Endometrial microvascular endothelial cells (primary cell): ENCODE results near the gene LY6G5B. TPM values are rescaled to one million over a fixed set of nuclear protein-coding genes. Genes with fewer than 3 reads are reported as not detected.

Source experiments
- in situ Hi-C: cut with HindIII; loops from 2 replicates; pipeline ENCODE4 v1.10.0; 2017; ENCODE audit warnings: low sequenced_read_pairs, low pct_unique_long_range_greater_than_20kb; ENCODE audit errors: inconsistent ontology term
- total RNA-seq: library from RNA; depleted of rRNA; stranded (reverse); fragments of >200 nt; gene quantifications from one replicate; pipeline ENCODE4 v1.2.3, GENCODE V29; 2015; ENCODE audit errors: inconsistent ontology term

The LY6G5B gene
- total RNA-seq, 1 donor from 2014 or later, result 1.1 TPM

DNA sequence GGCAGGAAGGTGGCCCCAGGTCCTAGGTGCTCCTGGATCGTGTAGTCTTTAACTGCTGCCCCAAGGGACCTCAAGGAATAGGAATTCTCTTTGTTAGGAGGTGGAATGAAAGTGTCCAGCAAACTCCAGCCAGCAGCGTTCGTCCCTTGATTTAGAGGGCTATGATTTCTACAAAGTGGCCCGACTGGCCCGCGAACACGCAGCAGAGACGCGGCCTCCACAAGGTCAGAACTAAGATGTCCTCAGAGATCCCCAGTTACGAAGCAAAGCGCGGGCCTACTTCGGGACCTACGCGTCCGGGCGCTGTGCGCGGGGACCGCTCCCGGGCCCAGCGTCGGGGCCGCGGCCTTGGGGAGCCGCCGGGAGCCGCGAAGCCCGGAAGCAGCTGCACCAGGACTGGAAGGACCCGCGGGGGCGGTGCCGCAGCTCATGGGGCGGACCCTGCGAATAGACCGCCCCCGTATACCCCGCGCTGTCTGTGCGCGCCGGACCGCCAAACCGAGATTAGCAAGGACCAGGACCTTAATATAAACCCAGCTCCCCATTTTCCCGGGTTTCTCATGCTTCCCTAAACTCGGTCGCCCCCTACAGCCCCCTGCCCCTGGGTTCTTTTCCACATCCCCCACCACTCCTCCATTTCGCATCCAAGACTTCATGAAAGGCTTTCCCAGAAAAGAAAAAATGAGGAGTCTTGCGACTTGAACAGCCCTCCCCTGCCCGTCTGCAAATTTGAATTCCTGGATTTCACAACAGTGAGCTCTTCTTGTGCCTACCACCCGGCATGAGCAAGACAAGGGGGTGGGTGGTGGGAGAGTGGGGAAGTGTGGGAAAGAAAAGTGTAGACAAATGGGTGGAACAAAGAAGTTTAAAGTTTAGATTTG, 9.2 kb upstream of the LY6G5B start, which contains the start of gene C6orf47:
TSS of gene C6orf47 (minus strand) at position 398 of the 881 bp plus-strand sequence. CDS start 831 bp downstream, outside the sequence.
- in situ Hi-C loops, result no loop called here

DNA sequence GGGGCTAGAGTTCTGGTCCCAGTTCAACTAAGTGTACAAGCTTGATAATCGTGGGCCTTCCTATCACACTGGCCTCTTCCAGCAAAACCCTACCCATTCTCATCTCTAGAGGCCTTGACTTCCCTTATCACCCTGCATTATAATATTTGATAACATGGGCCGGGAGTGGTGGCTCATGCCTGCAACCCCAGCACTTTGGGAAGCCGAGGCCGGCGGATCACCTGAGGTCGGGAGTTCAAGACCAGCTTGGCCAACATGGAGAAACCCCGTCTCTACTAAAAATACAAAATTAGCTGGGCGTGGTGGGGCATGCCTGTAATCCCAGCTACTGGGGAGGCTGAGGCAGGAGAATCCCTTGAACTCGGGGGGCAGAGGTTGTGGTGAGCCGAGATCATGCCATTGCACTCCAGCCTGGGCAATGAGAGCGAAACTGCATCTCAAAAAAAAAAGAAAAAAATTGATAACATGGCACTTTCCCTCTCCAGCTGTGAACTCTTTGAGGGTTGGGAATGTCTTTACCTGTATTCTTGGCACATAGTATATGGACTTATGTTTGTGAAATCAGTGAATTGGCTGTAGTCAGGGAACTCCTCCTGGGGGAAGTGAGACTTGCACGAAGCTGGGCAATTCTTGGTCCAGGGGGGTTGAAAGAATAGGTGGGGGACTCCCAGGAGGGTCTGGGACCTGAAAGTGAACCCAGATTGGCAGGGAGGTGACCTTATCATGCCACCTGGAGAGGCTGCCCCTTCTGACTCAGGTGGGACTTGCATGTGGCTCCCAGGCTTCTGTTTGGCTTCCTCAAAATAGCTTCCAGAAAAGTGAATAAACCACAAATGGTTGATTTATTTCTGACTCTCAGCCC, 8.3 kb upstream of the LY6G5B start:
- in situ Hi-C loops, result no loop called here

DNA sequence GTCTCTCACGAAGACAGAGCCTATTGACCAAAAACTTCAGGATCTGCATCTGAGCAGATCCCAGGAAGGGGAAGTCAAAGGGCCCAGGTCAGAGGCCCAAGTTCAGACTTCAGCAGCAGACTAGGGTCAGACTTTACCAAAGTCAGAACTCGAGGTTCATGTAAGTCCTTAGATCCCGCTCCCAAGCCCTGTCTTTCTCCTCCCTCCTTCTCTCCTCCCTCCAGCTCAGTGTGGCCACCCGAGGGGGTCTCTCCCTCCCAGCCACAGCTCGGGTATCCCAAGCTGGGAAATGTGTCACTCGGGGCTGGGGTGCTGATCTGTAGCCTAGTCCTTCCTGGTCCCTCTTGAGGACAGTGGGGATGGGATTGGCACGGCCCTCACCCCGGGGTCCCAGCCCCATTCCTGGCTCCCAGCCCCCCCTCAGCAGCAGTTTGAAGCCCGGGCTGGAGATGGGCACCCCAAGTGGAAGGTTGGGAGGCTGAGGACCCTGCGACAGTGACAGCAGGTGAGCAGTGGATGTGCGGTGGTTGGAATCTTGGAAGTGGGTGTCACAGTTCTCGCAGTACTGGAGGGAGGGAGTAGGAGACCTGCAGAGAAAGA, 7.6 kb upstream of the LY6G5B start:
- in situ Hi-C loops, result no loop called here

DNA sequence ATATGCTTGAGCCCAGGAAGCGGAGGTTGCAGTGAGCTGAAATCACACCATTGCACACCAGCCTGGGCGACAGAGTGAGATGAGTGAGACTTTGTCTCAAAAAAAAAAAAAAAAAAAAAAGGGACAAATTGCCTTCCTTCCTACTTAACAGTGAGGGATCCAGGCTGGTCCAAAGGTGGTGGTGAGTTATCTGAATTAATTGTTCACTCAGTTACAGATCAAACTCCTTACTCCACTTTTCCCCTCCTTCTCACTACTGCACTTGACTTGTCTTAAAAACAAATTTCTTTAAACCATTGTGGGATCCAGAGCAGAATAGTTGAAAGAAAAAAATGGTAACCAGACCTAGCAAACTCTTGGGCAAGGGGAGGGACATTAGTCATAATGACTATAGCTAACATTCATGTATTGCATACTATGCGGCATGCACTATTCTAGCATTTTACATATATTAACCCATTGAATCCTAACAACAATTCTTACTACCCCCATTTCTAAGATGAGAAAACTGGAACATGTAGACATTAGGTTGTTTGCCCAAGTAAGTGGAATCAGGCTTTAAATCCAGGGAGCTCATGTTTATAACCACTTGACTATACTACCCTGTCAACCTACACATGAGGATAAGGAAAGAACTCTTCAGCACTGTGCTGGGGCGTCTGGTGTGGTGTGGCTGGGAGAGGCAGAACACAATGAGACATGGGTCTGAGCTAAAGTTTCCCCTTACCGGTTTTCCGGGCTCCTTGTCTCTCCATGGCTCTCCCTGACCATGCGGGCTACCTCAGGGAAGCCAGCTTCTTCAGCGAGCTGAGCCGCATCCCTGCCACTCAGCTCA, 6.4 kb upstream of the LY6G5B start:
- in situ Hi-C loops, result no loop called here

DNA sequence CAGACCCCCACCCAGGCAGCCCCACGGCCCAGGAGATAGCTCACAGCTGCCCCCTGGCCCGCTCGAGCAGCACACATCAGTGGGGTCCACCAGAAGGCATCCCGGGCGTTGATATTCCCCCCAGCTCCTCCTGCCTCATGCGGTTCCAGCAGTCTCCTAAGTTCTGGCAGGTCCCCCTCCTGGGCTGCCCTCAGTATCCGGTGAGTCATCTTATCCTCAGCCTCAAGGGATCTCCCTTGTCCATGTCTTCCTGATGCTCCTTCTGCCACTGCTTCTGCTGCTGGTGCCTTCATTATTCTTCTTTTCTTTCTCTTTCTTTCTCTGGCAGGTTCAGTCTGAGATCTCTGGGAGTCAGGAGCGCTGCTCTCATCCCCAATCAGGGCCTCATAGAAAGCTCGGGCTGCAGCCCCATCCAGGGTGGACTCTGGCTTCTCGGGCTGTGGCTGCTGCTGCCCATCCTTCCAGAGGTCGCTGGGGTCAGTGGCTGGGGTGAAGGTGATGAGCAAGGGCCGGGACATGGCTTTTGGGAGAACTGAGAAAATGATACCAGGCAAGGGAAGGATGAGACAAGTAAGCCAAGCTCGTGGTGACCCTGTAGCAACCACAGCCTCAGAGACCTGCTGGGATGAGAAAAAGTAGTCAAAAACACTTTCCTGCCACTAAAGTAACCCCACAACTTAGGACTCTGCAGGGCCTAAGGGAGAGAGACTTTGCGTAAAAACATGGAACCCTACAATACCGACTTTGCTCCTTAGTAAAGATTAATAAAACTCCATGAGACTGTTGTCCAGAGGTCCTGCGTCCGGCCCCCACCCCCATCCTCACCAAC, 5.6 kb upstream of the LY6G5B start:
- in situ Hi-C loops, result no loop called here

DNA sequence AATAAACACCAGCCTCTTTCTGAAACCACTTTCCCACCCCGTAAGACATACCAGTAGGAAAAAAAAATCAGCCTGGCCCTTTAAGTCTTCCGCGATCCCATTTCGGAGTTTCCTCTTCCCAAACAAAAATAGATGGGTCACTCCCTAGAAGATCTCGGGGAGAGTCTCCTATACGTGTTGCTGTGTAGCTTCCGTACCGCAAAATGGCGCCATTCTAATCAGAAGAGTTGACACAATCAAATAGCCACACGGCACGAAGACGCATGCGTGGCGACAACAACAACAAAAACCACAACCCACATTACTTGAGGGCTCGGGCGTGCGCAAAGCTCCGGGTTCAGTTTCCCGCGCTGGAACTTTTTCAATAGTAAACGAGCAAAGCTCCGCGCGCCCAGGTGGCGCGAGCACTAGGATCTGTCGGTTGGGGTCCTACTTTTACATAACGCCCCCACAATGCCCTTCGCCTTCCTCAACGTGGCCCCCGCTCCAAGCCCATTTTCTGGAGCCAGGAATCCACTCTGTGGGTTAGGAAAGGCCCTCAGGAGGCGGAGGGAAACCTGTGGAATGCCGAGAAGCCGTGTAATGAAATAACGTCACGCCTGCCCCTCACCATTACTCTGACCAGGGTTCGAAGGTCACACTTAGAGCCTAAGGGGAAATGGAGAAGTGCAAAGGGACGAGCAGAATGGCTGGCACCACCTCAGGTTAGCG, 4.8 kb upstream of the LY6G5B start, which contains the start of gene GPANK1:
TSS of gene GPANK1 (minus strand) at position 208 of the 711 bp plus-strand sequence. CDS start 519 bp downstream, outside the sequence.
- in situ Hi-C loops, result no loop called here

DNA sequence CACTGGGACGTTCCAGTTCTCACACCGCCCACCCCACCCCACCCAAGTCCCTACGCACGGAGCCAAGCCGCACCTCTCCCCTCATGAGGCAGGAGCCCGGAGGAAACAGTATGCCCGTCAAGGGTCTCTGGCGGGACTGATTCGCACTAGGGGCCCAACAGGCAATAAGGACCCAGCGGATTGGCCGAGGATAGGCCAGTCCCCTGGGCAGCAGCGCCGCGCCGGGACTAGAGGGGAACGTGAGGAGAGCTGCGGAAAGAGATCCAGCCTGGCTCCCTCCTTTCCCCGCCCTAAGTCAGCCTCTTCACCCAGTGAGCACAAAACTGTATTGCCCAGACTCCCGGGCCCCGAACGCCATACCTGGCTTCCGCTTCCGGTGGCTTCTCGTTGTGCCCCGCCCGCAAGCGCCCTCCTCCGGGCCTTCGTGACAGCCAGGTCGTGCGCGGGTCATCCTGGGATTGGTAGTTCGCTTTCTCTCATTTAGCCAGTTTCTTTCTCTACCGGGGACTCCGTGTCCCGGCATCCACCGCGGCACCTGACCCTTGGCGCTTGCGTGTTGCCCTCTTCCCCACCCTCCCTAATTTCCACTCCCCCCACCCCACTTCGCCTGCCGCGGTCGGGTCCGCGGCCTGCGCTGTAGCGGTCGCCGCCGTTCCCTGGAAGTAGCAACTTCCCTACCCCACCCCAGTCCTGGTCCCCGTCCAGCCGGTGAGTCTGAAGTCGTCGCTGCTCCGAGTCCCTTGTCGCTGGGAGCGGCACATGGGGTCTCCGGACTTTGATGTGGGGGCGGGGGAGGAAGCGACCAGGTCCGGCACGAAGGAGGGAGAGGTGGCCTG, 4.1 kb upstream of the LY6G5B start, which contains the start of gene CSNK2B:
TSS of gene CSNK2B (plus strand) at position 580 of the 836 bp plus-strand sequence. CDS start 752 bp downstream, outside the sequence.
- in situ Hi-C loops, result no loop called here

DNA sequence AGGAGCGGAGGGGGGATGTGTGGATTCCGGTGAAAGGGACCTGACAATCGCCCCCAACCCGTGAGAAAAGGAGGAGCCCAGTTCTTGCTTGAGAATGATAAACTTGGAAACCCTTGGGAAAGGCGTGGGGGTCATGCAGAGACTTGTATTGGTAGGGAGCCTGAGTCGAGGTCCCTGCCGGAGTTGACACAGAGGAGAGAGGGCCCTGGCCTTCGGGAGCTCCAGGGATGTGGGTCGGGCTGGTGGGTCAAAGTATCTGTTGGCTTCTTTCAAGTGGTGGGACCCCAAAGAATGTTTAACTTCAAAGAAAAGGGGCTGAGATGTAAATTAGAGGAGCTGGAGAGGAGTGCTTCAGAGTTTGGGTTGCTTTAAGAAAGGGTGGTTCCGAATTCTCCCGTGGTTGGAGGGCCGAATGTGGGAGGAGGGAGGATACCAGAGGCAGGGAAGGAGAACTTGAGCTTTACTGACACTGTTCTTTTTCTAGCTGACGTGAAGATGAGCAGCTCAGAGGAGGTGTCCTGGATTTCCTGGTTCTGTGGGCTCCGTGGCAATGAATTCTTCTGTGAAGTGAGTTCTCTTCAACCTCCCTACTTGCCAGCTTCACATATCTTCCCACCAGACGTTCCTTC, 3.3 kb upstream of the LY6G5B start:
- in situ Hi-C loops, result no loop called here

DNA sequence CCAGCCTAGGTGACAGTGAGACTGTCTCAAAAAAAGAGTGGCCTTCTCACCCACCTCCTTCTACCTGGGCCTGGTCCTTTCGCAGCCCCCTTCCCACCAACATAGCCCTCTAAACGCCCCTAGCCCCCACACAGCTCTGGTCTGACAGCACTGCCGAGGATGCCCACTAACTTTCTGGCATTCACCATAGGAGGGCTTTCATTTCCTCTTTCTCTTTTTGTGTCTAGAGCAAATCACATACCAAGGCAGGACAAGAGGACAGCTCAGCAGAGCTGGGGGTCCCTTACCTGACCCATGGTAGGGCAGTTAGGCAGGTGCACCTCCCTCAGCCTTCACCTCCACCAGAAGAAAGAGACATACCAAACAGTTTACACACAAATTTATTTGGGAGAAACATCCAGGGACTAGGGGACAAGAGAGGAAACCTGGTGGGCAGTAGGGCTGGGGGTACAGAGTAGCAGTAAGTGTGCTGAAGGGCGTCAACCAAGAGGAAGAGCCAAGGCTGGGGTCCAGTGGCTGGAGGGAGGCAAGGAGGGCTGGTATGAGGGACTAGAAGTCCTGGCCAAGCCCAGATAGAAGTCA, 6.6 kb downstream of the LY6G5B start:
- in situ Hi-C loops, result no loop called here

DNA sequence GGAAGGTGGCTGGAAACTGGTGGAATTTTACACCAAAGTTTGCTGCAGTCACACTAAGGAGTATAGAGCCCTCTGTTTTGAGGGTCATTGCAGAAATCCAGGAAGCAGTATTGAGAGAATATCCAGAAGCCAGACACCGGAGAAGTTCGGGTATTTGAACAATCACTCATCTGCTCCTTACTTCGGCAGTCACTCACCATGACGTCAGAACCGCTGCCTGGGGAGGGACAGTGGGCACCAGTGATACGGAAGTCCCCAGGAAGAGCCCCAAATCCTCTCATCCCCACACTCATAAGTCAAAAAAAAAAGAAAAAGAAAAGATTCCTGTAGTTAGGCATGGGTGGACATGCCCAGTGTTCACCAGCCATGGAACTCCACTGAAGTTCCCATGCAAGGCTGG, 7.1 kb downstream of the LY6G5B start:
- in situ Hi-C loops, result no loop called here

DNA sequence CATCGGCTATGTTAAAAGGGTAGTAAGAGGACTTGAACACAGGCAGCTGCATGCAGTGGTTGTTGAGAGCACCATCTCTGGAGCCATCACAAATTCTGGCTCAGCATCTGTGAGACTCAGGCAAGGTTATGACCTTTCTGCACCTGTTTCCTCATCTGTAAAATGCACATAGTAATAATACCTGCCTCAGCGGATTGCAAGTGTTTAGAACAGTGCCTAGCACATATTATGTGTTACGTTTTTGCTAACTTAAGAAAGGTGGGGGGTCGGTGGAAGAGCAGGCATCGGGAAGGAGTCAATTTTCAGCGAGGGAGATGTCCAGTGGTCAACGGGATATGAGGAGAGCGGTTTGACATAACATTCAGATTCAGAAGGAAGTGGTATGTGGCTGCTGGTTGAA, 8.2 kb downstream of the LY6G5B start:
- in situ Hi-C loops, result no loop called here

DNA sequence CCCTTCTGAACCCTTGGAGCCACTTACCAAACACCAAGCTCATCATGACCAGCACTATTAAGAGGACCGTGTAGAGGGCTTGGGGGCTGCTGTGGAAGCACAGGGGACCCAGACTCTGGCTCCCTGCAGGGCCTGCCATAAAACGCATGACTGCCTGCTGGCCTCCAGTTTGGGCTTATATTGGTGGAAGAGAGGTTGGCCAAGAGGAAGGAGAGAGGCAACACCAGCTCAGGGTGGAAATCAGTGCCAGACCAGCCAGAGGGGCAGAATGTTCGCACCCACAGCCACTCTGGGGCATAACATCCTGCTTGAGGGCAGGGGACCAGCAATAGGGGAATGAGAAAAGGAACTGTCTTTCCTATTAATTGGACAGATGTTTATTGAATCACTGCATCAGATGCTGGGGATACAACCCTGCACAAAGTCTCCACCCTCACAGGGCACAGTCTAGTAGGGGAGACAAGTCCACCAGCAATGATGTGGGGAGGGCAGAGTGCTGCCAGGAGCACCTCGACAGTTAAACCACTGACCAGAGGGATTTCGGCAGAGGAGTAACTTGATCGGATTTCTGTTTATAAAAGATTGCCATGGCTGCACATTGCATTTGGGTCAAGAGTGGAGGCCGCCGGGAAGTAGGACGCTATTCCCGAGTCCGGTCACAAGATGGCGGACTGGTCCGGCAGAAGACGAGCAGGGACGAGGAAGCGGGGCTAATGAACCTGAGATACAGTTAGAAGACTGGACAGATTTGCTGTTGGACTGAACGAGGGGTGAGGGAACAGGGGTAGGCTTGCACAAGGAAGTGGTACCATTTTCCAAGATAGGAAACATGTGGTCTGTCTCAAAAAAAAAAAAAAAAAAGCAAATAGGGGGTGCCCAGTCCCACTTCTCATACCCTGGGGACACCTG, 10.7 kb downstream of the LY6G5B start, which contains the start of gene LY6G5C:
TSS of gene LY6G5C (minus strand) at position 842 of the 909 bp plus-strand sequence. CDS start at position 148, 694 bp downstream.
- in situ Hi-C loops, result no loop called here

DNA sequence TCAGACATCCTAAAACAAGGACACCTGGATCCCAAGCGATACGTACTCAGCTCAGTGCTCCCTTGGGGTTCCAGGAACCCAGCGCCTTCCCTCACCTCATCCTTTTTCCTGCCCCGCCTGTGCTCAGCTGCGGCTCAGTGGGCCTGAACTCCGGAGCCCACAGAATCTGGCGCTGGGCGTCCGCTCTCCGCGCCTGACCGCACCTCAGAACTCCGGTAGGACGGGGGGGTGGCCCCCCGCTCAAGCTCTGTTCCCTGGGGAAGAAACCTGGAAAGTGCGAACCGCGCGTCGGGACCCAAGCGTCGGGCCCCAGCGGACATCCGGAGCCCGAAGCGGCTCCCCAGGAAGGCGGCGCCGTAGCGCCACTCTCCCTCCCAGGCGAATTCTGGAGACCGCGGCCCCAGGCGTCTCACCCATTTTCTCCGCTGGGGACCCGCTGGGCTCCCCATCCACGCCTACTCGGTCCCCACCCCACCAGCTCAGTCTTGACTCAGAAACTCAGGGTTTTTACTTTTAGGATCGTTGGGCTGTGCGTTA, 11.4 kb downstream of the LY6G5B start:
- in situ Hi-C loops, result no loop called here

DNA sequence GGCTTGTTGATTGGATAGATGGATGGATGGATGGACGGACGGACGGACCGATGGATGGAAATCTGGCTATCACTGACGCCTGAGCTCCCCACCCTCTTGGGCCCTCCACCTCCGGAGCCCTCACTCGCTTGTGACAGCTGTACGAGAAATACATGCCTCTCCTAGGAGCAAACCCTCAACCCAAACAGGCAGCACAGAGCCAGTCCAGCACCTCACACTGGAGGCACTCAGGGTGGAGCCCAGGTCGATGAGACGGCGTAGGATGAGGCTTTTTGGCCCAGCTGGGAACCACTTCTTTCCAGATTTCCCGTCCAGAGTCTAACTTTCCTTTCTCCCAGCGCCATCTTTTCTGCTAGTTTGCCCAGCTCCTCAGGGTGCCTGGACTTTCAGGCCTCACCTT, 13.8 kb downstream of the LY6G5B start:
- in situ Hi-C loops, result no loop called here
